H9 (cell line): ENCODE results near the gene ADCY5. TPM values are rescaled to one million over a fixed set of nuclear protein-coding genes. Genes with fewer than 3 reads are reported as not detected.

Source experiments
- DNase-seq: peaks from one replicate; pipeline ENCODE4 v3.0.0-alpha.2; 2017
- H2AFZ ChIP-seq: one replicate; pipeline ENCODE4 v1.6.1; 2013; ENCODE audit warnings: mild to moderate bottlenecking, low read length, control low read depth, moderate library complexity
- H2AK5ac ChIP-seq: 2 replicates; pipeline ENCODE4 v1.6.1; 2013; ENCODE audit warnings: low read length, control low read depth, mixed read lengths; ENCODE audit not compliant: insufficient read length
- H2BK120ac ChIP-seq: one replicate; pipeline ENCODE4 v1.6.1; 2013; ENCODE audit warnings: low read depth, mild to moderate bottlenecking, low read length, control low read depth, inconsistent platforms; ENCODE audit not compliant: poor library complexity, severe bottlenecking
- H2BK12ac ChIP-seq: 2 replicates; pipeline ENCODE4 v1.6.1; 2013; ENCODE audit warnings: low read length, control low read depth, mixed read lengths, low read depth; ENCODE audit not compliant: insufficient read length
- H2BK15ac ChIP-seq: 2 replicates; pipeline ENCODE4 v1.6.1; 2013; ENCODE audit warnings: low read depth, low read length, control low read depth
- H2BK20ac ChIP-seq: one replicate; pipeline ENCODE4 v1.6.1; 2013; ENCODE audit warnings: low read depth, mild to moderate bottlenecking, low read length, control low read depth, inconsistent platforms; ENCODE audit not compliant: poor library complexity, severe bottlenecking
- H2BK5ac ChIP-seq: 2 replicates; pipeline ENCODE4 v1.6.1; 2013; ENCODE audit warnings: low read length, control low read depth, mixed read lengths; ENCODE audit not compliant: insufficient read length
- H3K14ac ChIP-seq: 2 replicates; pipeline ENCODE4 v1.6.1; 2013; ENCODE audit warnings: low read length, control low read depth; ENCODE audit not compliant: insufficient read depth
- H3K18ac ChIP-seq: 2 replicates; pipeline ENCODE4 v1.6.1; 2013; ENCODE audit warnings: low read depth, mild to moderate bottlenecking, mixed read lengths, low read length, control low read depth; ENCODE audit not compliant: insufficient read length
- H3K23ac ChIP-seq: 2 replicates; pipeline ENCODE4 v1.6.1; 2013; ENCODE audit warnings: low read length, control low read depth, mixed read lengths, low read depth; ENCODE audit not compliant: insufficient read length
- H3K23me2 ChIP-seq: 2 replicates; pipeline ENCODE4 v1.6.1; 2013; ENCODE audit warnings: low read depth, mild to moderate bottlenecking, mixed read lengths, low read length, control low read depth; ENCODE audit not compliant: insufficient read length, poor library complexity, severe bottlenecking
- H3K27ac ChIP-seq: 2 replicates; pipeline ENCODE4 v1.5.1; 2013; ENCODE audit warnings: low read length, control low read depth, mixed read lengths, low read depth; ENCODE audit not compliant: insufficient read length
- H3K27me3 ChIP-seq: 2 replicates; pipeline ENCODE4 v1.6.1; 2013; ENCODE audit warnings: low read length, control low read depth, inconsistent platforms; ENCODE audit not compliant: insufficient read depth
- H3K4ac ChIP-seq: 2 replicates; pipeline ENCODE4 v1.6.1; 2013; ENCODE audit warnings: low read depth, mild to moderate bottlenecking, control low read depth, inconsistent platforms, low read length, moderate library complexity
- H3K4me1 ChIP-seq: 2 replicates; pipeline ENCODE4 v1.6.1; 2013; ENCODE audit warnings: low read length, control low read depth, inconsistent platforms; ENCODE audit not compliant: insufficient read depth
- H3K4me2 ChIP-seq: 2 replicates; pipeline ENCODE4 v1.6.1; 2013; ENCODE audit warnings: low read length, control low read depth, mixed read lengths; ENCODE audit not compliant: insufficient read length, insufficient read depth
- H3K56ac ChIP-seq: 2 replicates; pipeline ENCODE4 v1.6.1; 2013; ENCODE audit warnings: low read depth, mild to moderate bottlenecking, mixed read lengths, low read length, control low read depth; ENCODE audit not compliant: insufficient read length
- H3K79me1 ChIP-seq: 2 replicates; pipeline ENCODE4 v1.6.1; 2013; ENCODE audit warnings: low read depth, mild to moderate bottlenecking, moderate library complexity, low read length, control low read depth, inconsistent platforms; ENCODE audit not compliant: insufficient read depth, poor library complexity, severe bottlenecking
- H3K79me2 ChIP-seq: 2 replicates; pipeline ENCODE4 v1.6.1; 2013; ENCODE audit warnings: low read length, control low read depth, inconsistent platforms; ENCODE audit not compliant: insufficient read depth
- H3K9ac ChIP-seq: 2 replicates; pipeline ENCODE4 v1.6.1; 2013; ENCODE audit warnings: low read length, control low read depth, mixed read lengths; ENCODE audit not compliant: insufficient read length; ENCODE audit errors: extremely low read depth
- H3K9me3 ChIP-seq: one replicate; pipeline ENCODE4 v1.6.1; 2013; ENCODE audit warnings: low read depth, low read length, inconsistent platforms; ENCODE audit not compliant: control insufficient read depth
- H3T11ph ChIP-seq: one replicate; pipeline ENCODE4 v1.6.1; 2013; ENCODE audit warnings: mild to moderate bottlenecking, low read length, control low read depth, inconsistent platforms
- H4K20me1 ChIP-seq: one replicate; pipeline ENCODE4 v1.6.1; 2013; ENCODE audit not compliant: control insufficient read depth, insufficient read length, insufficient read depth
- H4K5ac ChIP-seq: 2 replicates; pipeline ENCODE4 v1.6.1; 2013; ENCODE audit warnings: low read depth, mild to moderate bottlenecking, mixed read lengths, low read length, control low read depth; ENCODE audit not compliant: insufficient read length
- H4K8ac ChIP-seq: replicated peaks from 2 replicates; pipeline ENCODE4 v1.6.1; 2013; ENCODE audit warnings: low read length, control low read depth, mixed read lengths, low read depth; ENCODE audit not compliant: insufficient read length
- H4K91ac ChIP-seq: 2 replicates; pipeline ENCODE4 v1.6.1; 2013; ENCODE audit warnings: low read depth, mild to moderate bottlenecking, moderate library complexity, mixed read lengths, low read length, control low read depth; ENCODE audit not compliant: insufficient read length
- H3K27ac Mint-ChIP-seq, 3 experiments: 2 replicates in 2 of 3; 3 replicates in 1 of 3; pipeline ENCODE4 v1.8.0; 2020 to 2021; ENCODE audit warnings: mixed read lengths in 3 of 3, mild to moderate bottlenecking in 1 of 3, moderate library complexity in 1 of 3
- H3K27me3 Mint-ChIP-seq: 2 replicates; pipeline ENCODE4 v1.8.0; 2021; ENCODE audit warnings: low read depth, mild to moderate bottlenecking, moderate library complexity, mixed read lengths
- H3K36me3 Mint-ChIP-seq, 3 experiments: 2 replicates in 2 of 3; 3 replicates in 1 of 3; pipeline ENCODE4 v1.8.0; 2020 to 2021; ENCODE audit warnings: low read depth in 3 of 3, mixed read lengths in 3 of 3; ENCODE audit not compliant: insufficient read depth in 1 of 3
- H3K4me1 Mint-ChIP-seq, 2 experiments: 2 replicates each; pipeline ENCODE4 v1.8.0; 2020; ENCODE audit warnings: mixed read lengths in 2 of 2
- H3K4me3 Mint-ChIP-seq, 2 experiments: 2 replicates in 1 of 2; 3 replicates in 1 of 2; pipeline ENCODE4 v1.8.0; 2020 to 2021; ENCODE audit warnings: mild to moderate bottlenecking in 2 of 2, mixed read lengths in 2 of 2, moderate library complexity in 1 of 2
- H3K9me3 Mint-ChIP-seq, 2 experiments: 2 replicates in 1 of 2; 3 replicates in 1 of 2; pipeline ENCODE4 v1.8.0; 2020; ENCODE audit warnings: mild to moderate bottlenecking in 2 of 2, mixed read lengths in 2 of 2, moderate library complexity in 1 of 2
- CTCF ChIP-seq: fragments of 200-600 bp; sonication (generic); conservative IDR thresholded peaks from 3 replicates; pipeline ENCODE4 v1.8.0; 2021; ENCODE audit warnings: antibody characterized with exemption, mild to moderate bottlenecking
- WGBS: extraction: QIAGEN DNeasy Blood & Tissue Kit; methylation state at CpG from one replicate; pipeline ENCODE4 v1.1.7; 2013; ENCODE audit warnings: missing lambda C conversion rate, low lambda C conversion rate, mixed read lengths; ENCODE audit not compliant: insufficient read length; ENCODE audit errors: extremely low coverage; 5-methylcytosine and 5-hydroxymethylcytosine counted together
- total RNA-seq: library from RNA; stranded (reverse); gene quantifications from 2 replicates; pipeline ENCODE4 v1.2.1, GENCODE V29; 2021

The ADCY5 gene
- total RNA-seq, 1 experiment from 2014 or later, result 5.0 TPM

- Histone ChIP-seq H3K4ac (no peak overlapping the region), H3K14ac (no peak overlapping the region), H3K23ac (no peak overlapping the region), H3K4me1 (no peaks in the 10 kb centered on the region), H4K5ac (no peak overlapping the region), H2AFZ (no peak overlapping the region), H4K91ac (no peak overlapping the region), H4K8ac (no peak overlapping the region), H3T11ph (no peak overlapping the region), H3K56ac (no peak overlapping the region), H3K9me3 (no peaks in the 10 kb centered on the region), H2BK120ac (no peak overlapping the region), H3K79me1 (no peaks in the 10 kb centered on the region), H2AK5ac (no peak overlapping the region), H3K79me2 (no peaks in the 10 kb centered on the region), H2BK20ac (no peak overlapping the region), H3K18ac (no peak overlapping the region), H2BK5ac (no peak overlapping the region), H2BK12ac (no peak overlapping the region), H4K20me1 (no peaks in the 10 kb centered on the region), H3K27ac (no peak overlapping the region), H3K4me2 (no peak overlapping the region), H3K27me3 (no peaks in the 10 kb centered on the region), H2BK15ac (no peak overlapping the region), H3K23me2 (no peaks in the 10 kb centered on the region), H3K9ac (no peak overlapping the region)
- no CpG with 5 or more reads among the region's 10 CpGs for WGBS
- Mint-ChIP-seq H3K4me1 (peaks cover 2 to 11% of the 10 kb centered on the region in 2 experiments; a peak in 3 of 4 replicates), H3K27me3 (peaks cover 2% of the 10 kb centered on the region), H3K9me3 (peaks cover 6 to 11% of the 10 kb centered on the region in 2 experiments; a peak in 3 of 5 replicates), H3K4me3 (no peak overlapping the region), H3K36me3 (peaks cover 0 to 5% (median 0%) of the 10 kb centered on the region in 3 experiments; a peak in 1 of 7 replicates), H3K27ac (no peak overlapping the region)
- DNase-seq, result no peak
- TF ChIP-seq CTCF, result no peak
Measured at GRCh38 chr3:123371426-123371825, 77.5 kb downstream of the ADCY5 start.
